Posterior cingulate gyrus (tissue), 11 donors: ENCODE measurements around the gene VIM.
A peak's percentile ranks its signal among the peaks of the same experiment; 100 is the strongest.

Experiments
- DNase-seq, 10 donors: peaks; one replicate each; pipeline versions ENCODE4 v3.0.0 to v3.0.0-alpha.2; 2020 to 2021; ENCODE audit warnings: mixed read lengths in 3 of 10
- intact Hi-C: fragments of 100-400 bp; cut with DNase I; formaldehyde crosslinking; loops from one replicate; pipeline ENCODE4 v1.15.1; 2023

The VIM gene

GRCh38 chr10:17229967-17230682 lies 2.1 kb downstream of the VIM start:
- peak in 5 of 10 donors; percentile 15 to 76 (median 19) for DNase-seq
- intact Hi-C loops, result no loop called here

GRCh38 chr10:17231788-17232187 lies 3.7 kb downstream of the VIM start:
- DNase-seq, result no peak
- intact Hi-C loops, result no loop called here

DNA sequence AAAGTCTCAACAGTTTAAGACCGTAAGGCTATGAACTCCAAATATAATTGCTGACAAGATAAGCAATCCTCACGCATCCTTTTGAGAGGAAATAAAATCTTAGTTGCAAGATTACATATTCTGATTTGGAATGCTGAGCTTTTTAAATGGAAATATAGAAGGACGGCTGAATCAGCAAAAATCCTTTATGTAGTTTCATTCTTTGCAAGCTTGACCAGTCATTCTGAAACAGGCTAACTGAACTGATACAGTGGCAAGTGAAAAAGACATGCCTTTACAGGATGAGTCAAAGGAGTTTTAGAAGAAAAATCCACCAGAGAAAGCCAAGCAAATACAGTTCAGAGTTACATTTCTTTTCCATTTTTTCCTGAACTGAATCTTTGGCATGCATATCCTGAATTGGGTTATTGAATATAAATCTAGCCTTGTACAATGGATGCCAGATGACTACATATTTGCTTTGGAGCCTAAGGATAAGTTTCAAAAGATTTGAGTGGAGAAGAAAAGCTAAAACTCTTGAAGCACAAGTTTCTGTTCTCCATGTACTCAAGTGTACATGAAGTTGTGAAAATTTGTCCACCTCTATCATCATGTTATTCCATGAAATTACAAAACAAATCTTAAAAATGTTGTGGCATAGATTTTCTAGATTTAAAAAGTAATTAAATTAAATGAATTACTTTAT lies 4.4 kb downstream of the VIM start:
- DNase-seq, result no peak
- intact Hi-C loops, result no loop called here

DNA sequence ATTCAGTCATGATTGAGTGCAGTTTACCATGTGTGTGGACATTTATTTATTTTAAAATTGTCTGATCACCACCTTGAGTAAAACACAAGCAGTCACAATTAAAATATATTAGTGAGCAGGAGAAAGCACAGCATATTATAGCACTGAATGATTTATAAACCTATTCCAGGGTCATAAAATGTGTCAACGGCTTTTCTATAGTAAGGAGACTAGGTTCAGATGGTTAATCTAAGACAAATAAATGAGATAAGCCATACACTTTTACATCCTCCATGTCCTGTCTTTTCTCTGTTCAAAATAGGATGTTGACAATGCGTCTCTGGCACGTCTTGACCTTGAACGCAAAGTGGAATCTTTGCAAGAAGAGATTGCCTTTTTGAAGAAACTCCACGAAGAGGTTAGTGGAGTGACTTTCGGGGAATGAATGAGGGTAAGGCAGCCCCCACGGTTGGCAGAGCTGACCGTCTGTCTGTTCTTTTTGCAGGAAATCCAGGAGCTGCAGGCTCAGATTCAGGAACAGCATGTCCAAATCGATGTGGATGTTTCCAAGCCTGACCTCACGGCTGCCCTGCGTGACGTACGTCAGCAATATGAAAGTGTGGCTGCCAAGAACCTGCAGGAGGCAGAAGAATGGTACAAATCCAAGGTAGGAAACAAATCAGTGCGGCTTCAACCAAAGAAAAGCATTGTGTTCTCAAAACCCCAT lies 5.4 kb downstream of the VIM start:
- DNase-seq, result no peak

GRCh38 chr10:17234431-17234945 lies 6.4 kb downstream of the VIM start:
- intact Hi-C loops, result no loop called here
- no peak for DNase-seq

More for the DNA sequence above, 5.4 kb downstream of the VIM start:
- intact Hi-C loops, result no loop called here

GRCh38 chr10:17235136-17235535 lies 7.1 kb downstream of the VIM start:
- intact Hi-C loops, result no loop called here
- no peak for DNase-seq

DNA sequence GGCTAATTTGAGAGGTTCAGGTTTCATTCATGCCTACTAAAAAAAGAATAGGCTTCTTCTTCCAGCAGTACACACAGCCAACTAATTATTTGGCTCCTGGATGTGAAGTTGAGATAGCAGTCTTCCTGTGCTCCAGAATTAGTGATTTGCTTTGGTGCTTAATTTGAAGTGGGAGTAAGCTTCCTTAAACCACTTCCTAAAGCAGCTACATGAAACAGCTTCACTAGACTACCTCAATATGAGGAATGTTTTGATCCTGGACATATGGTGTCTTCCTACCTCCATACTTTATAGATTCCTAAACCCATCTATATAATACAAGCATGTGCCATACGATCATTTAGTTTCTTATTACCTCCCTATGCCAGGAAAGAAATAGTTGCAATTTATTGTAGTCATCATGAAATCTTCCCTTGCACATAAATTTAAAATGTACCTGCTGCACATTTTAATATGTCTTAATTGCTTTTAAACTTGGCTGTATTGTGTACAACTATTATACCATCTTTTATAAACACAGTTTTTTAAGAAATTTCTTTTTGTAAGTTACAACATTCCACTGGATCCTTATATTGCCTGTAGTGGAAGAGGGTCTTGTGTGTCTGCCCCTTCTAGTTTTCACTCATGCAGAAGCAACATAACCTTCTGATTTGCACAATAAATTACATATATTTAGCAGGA lies 8.6 kb downstream of the VIM start:
- intact Hi-C loops, result no loop called here

GRCh38 chr10:17237149-17237527 lies 9.1 kb downstream of the VIM start:
- no peak for DNase-seq

More for the DNA sequence above, 8.6 kb downstream of the VIM start:
- DNase-seq, result no peak

GRCh38 chr10:17237915-17238444 lies 9.9 kb downstream of the VIM start:
- no peak for DNase-seq
- intact Hi-C loops, result no loop called here

More at GRCh38 chr10:17237149-17237527, 9.1 kb downstream of the VIM start:
- intact Hi-C loops, result no loop called here

DNA sequence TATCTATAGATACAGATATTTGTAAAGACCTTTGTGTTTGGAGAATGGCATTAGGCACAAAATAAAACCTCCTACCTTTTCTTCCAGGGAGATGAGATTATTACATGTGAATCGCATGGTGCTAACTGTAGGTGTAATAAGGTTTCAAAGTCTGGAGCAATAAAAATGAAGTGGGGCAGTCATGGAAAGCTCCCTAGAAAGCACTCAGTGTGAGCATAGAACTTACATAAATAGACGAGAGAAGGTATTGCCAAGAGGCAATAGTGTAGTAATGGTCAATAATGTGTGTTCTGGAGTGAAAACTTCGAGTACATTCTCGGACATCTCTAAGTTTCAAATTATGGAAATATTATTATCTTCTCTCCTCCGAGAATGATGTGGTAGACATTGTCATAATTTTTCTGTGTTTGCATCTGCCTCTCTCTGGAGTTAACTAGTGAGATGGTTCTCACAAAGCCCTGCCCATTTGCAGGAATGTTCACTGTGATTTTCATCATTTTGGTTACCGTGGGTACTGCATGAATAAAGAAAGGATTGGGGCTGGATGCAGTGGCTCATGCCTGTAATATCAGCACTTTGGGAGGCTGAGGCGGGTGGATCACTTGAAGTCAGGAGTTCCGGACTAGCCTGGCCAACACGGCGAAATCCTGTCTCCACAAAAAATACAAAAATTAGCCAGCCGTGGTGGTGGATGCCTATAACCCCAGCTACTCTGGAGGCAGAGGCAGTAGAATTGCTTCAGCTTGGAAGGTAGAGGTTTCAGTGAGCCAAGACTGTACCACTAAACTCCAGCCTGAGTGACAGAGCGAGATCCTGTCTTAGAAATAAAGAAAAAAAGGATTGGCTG lies 10.6 kb downstream of the VIM start:
- DNase-seq, result no peak
- intact Hi-C loops, result no loop called here

DNA sequence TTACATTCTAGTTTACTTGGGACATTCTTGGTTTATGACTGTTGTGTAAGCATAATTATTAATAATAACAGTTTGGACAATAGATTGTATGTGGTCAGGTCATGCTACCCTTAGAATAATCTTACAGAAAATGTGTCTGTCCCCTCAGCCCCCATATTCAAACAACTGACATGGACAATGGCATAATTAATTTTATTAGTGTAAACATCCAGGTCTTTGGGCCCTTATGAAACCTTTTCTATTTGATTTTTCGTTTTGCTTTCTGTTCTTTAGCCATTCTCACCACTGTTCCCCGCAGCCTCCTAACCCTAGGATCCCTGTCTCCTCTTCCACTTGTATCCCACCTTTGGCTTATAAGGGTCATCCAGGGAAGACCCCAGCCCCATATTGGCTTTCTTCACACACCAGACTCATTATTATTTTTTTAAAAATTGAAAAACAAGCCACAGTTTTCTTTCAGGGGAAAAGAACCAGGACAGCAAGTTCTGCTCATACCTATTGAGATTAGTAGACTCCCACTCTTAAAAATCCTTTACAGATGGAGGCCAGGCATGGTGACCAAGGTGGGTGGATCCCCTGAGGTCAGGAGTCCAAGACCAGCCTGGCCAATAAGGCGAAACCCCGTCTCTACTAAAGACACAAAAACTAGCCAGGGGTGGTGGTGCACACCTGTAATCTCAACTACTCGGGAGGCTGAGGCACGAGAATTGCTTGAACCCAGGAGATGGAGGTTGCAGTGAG lies 11.5 kb downstream of the VIM start:
- no peak for DNase-seq
- intact Hi-C loops, result no loop called here

DNA sequence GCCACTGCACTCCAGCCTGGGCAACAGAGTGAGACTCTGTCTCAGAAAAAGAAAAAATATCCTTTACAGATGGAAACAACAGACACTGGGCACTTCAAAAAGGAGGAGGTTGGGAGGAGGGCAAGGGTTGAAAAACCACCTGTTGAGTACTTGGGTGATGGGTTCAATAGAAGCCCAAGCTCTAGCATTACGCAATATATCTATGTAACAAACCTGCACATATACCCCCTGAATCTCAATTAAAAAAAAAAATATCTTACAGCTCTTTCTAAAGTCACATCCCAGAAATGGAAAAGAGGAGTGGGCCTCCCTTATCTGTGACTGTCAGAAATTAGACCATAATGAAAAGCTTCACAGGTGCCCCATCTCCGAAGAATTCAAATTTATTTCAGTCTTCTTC lies 12.1 kb downstream of the VIM start:
- intact Hi-C loops, result no loop called here

GRCh38 chr10:17240616-17241015 lies 12.6 kb downstream of the VIM start:
- intact Hi-C loops, result no loop called here

More for the DNA sequence above, 12.1 kb downstream of the VIM start:
- DNase-seq, result no peak

DNA sequence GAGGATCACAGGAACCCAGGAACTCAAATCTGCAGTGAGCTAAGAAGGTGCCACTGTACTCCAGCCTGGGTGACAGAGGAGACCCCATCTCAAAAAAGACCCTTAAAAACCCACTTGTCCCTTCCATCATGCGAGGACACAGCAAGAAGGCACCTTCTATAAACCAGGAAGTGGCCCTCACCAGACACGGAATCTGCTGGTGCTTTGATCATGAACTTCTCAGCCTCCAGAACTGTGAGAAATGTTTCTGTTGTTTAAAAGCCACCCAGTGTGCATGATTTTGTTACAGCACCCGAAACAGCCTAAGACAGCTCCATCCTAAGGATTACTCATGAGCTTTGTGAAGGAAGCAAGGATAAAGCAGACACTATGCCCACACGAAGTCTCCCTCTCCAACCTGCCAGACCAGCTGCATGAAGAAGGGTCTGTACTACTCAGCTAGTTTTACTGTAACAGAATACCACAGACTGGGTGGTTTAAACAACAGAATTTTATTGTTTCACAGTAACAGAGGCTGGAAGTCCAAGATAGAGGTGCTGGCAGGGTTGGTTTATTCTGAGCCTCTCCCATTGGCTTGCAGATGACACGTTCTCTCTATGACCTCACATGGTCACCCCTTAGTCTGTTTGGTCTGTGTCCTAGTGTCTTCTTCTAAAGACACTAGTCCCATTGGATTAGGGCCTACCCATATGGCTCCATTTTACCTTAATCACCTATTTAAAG lies 13.7 kb downstream of the VIM start:
- no peak for DNase-seq
- intact Hi-C loops, result no loop called here

More at GRCh38 chr10:17240616-17241015, 12.6 kb downstream of the VIM start:
- no peak for DNase-seq

DNA sequence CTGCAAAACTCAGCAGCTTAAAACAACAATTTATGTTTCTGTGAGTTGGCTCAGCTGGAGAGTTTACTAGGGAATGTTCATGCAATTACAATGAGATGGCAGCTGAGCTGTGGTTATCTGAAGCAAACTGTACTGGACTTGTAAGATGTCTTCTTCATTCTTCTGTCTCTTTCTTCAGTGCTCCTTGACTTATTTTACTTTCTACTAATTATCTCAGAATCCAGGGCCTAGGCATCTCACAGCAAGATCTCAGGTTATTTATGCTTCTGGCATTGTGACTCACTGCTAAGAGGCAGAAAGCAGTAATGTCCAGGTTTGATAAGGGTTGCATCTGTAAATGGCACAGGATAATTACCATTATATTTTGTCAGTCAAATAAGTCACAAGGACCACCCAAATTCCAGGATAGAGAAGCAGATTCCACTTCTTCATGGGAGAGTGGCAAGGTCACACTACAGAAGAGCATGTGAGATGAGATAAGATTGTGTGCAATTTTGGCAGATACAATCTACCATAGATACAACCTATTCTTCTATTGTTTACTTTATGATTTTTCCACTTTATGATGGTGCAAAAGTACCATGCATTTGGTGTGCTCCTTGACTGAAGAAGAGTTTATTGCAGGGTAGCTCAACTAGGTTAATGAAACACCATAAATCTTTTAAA lies 16.8 kb downstream of the VIM start:
- intact Hi-C loops, result no loop called here
- DNase-seq, result no peak

DNA sequence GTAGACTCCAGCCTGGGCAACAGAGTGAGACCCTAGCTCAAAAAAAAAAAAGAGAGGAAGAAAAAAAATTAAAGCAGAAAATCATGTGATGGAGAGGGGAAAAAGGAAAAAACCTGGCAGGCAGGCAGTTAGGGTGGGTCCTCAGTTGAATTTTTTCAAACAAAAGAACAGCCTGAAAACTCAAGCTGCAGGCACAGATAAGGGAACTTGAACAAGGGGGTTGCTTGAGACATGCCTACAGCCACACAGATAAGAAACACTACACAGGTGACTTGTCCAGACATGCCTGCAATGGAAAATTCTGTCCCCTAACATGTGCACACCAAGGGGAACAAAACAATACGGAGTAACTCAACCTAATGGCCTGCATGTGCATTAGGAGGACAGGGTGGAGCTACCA lies 19.2 kb downstream of the VIM start:
- intact Hi-C loops, result no loop called here
- DNase-seq, result no peak

GRCh38 chr10:17248964-17249363 lies 20.9 kb downstream of the VIM start:
- intact Hi-C loops, result no loop called here
- DNase-seq, result no peak

- intact Hi-C loops, result no loop called here
- DNase-seq, result no peak
Measured at GRCh38 chr10:17249820-17250219, 21.8 kb downstream of the VIM start.
